ENCODE measurements around the gene TRIM59.

Gene TRIM59, protein sequence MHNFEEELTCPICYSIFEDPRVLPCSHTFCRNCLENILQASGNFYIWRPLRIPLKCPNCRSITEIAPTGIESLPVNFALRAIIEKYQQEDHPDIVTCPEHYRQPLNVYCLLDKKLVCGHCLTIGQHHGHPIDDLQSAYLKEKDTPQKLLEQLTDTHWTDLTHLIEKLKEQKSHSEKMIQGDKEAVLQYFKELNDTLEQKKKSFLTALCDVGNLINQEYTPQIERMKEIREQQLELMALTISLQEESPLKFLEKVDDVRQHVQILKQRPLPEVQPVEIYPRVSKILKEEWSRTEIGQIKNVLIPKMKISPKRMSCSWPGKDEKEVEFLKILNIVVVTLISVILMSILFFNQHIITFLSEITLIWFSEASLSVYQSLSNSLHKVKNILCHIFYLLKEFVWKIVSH

DNA sequence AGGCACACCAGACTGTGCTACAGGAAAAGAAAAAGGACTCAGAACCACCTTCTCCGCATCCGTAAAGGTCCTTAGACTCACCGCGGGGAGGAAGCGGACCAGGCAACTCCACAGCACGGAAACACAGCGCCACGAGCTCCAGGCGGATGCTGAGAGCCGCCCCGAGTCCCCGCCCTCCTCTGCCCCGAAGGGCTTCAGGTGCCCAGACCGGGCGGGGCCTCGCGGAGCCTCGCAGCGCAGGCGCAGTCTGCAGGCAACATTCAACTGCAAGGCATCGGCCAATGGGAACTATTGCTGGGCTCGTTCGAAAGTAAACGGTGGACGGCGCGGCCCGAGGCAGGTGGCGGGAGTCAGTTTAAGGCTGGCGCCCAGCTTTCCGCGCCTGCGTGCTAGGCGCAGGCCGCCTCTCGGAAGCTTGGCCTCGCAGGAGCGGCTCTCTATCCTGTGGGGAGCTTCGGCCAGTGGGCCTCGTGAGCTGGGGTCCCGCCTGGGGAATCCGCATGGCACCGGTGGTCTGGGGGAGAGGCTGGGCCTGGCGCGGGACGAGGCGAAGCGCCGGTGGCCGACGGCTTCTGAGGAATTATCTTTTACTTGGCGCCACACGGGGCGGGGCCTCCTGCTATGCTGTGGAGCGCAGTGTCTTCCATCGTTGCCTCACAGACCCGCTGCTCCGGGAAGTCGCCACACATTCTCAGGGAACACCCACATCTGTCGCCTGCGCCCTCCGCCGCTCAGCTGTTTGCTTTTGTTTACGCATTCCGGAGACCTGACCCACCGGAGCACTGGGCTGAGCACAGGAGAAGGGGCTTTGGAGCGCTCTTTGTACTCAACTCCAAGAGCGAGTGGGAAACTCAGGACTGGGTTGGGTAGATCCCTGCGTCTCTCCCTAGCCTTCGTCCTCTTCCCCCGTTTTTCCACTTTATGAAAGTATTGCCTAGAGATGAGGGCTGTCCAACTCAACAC lies at the start of gene TRIM59:
TSS of gene TRIM59 (minus strand) at position 151 of the 963 bp plus-strand sequence. CDS start 10,603 bp downstream, outside the sequence.
- DNase-seq (ENCODE audit: low spot score): peak; percentile 90

DNA sequence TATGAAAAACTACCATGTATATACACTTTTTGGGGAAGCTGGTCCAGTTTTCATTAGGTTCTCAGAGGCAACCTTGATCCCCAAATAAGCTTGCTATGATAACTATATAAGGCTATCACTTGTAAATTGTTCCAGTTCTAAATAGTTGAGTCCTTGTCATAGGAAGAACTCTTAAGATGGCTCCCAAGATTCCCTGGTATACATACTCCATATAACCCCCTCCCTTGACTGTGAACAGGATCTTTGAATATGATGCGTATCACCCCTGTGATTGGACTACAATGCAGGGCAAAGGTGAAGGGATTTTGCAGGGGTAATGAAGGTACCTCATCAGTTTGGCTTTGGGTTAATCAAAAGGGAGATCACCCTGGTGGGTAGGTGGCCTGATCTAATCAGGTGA lies 48.6 kb upstream of the TRIM59 start:
- no peak for DNase-seq (ENCODE audit: low spot score)

GRCh38 chr3:160490166-160490565 lies 40.6 kb upstream of the TRIM59 start:
- no peak for DNase-seq (ENCODE audit: low spot score)

DNA sequence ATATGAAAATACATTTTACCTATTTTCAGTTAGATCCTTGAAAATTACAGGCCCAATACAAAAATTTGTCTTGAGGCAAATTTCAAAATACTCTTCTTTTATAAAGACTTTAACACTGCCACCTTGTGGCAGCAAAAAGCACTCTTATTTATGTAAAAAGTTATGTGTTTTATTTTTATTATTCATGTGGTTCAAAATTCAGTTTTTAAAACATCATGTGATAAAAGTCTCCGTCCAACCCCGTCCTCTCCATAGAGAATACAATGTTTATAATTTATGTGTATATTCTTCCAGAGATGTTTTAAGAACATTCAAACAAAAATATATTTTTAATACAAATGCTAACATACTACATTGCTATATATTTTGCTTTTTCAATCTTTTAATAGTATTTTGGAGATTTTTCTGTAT lies 36.9 kb upstream of the TRIM59 start:
- no peak for DNase-seq (ENCODE audit: low spot score)

- DNase-seq (ENCODE audit: low spot score): no peak
These were observed 33.2 kb upstream of the TRIM59 start for GRCh38 chr3:160482796-160483195.

DNA sequence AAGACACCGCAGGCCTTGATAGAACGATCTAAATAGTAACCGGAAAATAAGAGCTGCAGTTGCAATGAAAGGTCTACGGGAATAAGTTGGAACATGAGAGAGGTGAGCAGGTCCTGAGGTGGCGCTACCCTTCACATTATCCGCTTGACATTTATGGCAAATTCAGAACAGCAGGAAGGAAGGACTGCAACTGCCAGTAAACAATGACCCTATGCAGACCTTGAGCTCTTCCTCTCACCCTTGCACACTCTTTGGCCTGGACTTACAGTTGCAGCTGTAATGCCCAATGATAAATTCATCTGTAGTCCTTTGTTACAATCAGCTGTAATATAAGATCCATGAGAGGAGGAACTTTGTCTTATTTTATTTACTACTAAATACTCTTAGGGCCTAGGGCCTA lies 32.3 kb upstream of the TRIM59 start:
- no peak for DNase-seq (ENCODE audit: low spot score)

GRCh38 chr3:160480931-160481330 lies 31.3 kb upstream of the TRIM59 start:
- no peak for DNase-seq (ENCODE audit: low spot score)

DNA sequence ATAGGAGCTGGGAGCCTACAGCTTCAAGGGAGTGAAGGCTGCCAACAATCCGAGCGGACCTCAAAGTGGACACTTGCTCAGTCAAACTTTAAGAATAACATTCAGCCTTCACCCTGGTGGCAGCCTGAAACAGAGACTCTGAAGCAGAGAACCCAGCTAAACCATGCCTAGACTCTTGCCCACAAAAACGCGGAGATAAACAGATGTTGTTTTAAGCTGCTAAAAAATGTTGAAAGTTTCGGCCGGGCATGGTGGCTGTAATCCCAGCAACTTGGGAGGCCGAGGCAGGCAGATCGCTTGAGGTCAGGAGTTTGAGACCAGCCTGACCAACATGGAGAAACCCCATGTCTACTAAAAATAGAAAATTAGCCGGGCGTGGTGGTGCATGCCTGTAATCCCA lies 29.8 kb upstream of the TRIM59 start:
- DNase-seq (ENCODE audit: low spot score): no peak

DNA sequence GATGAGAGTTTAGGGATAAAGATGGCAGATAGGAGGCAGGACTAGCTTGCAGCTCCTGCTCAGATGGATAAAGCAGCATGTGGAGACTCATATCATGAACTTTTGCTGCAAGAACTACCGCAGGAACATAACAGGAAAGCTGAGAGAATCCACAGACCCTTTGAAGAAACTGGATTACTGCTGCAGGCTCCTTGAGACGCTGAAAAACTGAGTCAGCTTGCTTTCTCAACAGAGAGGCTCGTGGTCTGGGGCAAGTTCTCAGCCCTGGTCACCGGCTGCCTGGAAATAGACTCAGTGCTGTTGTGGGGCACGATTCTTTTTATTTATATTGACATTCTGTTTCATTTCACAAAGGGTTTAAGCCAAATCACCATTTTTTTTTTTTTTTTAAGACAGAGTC lies 28.8 kb upstream of the TRIM59 start:
- DNase-seq (ENCODE audit: low spot score): no peak

- no peak for DNase-seq (ENCODE audit: low spot score)
These were observed 28.2 kb upstream of the TRIM59 start for GRCh38 chr3:160477750-160478149.

DNA sequence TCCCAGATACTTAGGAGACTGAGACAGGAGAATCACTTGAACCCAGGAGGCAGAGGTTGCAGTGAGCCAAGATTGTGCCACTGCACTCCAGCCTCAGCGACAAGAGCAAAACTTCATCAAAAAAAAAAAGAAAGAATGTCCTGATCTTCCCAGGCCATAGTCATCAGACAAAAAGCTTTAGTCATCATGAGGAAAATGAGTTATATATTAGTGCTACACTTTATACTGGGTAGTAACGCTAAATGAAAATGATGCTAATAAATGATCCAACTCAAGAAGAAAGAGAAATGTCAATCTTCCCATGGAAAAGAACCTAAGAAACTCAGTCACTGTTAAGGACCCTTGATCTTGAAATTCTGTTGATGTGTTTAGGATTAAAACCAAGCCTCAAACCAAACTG lies 26.3 kb upstream of the TRIM59 start:
- DNase-seq (ENCODE audit: low spot score): no peak

GRCh38 chr3:160475153-160475552 lies 25.6 kb upstream of the TRIM59 start:
- DNase-seq (ENCODE audit: low spot score): no peak

DNA sequence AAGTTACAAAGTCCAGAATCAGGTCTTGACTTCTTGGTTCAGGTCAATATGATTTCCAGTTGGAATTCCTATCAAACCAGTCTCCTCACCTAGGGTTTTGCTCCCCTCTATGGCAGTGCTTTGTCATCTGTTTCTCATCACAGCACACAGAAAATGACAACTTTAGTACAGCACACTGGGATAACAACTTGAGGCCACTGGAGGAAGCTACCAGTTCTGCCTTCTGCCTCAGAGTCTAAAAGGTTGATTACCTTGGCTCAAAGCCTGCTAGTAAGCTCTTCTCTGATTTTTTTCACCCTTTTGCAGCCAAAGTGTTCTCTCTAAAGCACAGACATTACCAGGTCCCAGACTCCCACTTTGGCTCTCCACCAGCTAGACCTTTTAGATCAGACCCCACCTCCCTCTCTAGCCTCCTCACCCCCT lies 24.8 kb upstream of the TRIM59 start:
- DNase-seq (ENCODE audit: low spot score): no peak

GRCh38 chr3:160473978-160474377 lies 24.4 kb upstream of the TRIM59 start:
- no peak for DNase-seq (ENCODE audit: low spot score)

- DNase-seq (ENCODE audit: low spot score): no peak
These were observed 23.6 kb upstream of the TRIM59 start for GRCh38 chr3:160473221-160473620.

GRCh38 chr3:160472344-160472743 lies 22.8 kb upstream of the TRIM59 start:
- no peak for DNase-seq (ENCODE audit: low spot score)

DNA sequence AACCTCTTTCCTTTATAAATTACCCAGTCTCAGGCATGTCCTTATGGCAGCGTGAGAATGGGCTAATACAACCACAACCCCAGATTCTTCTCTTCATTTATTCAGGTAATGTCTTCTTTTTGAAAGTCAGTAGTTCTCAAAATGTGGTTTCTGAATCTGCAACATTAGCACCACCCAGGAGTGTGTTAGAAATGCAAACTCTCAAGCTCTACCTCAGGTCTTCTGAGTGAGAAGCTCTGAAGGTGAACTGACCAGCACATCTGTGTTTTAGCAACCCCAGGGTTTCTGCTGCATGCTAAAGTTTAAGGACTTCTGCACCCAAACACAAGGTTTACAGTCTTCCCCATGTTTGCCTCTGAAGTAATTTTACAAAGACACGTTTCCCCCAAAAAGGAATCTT lies 22.3 kb upstream of the TRIM59 start:
- DNase-seq (ENCODE audit: low spot score): no peak

GRCh38 chr3:160470181-160470580 lies 20.6 kb upstream of the TRIM59 start:
- DNase-seq (ENCODE audit: low spot score): no peak

DNA sequence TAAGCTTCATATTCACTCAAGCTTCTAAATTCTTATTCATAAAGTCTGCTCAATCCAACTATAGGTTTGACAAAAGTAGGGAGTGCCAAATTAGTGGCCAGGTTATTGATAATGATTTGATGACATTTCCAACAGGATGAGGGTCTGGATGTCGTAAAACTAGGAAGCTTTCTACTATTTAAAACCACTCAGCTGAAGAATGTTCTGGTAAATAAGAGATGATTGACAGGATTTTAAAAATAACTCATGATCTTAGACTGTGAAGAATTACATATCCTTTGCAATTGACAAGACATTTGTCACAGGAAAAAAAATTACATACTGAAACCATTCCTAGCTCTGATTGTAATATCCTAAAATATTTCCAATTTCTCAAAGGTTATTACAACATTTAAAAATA lies 15.4 kb upstream of the TRIM59 start:
- DNase-seq (ENCODE audit: low spot score): no peak

GRCh38 chr3:160464321-160464720 lies 14.7 kb upstream of the TRIM59 start:
- no peak for DNase-seq (ENCODE audit: low spot score)

DNA sequence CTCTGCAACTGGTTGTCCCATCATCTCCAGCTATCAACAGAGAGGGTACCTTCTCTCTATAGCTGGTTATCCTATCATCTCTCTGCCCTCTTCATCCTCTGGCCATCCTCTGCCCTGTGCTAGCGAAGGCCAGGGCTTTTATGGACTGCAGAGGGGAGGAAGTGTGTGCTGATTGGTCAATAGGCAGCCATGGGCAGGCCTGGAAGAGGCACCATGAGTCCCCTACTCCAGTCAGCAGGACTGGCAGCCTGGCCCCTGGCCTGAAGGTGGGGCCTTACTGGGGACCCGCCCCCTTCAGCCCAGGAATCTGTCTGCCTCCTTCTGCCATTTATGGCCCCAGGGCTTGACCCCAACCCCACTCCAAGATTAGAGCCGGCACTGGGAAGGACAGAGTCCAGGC lies 10.4 kb upstream of the TRIM59 start:
- DNase-seq (ENCODE audit: low spot score): no peak

- no peak for DNase-seq (ENCODE audit: low spot score)
These were observed 9.9 kb upstream of the TRIM59 start for GRCh38 chr3:160459450-160459970.

- no peak for DNase-seq (ENCODE audit: low spot score)
These were observed 8.6 kb upstream of the TRIM59 start for GRCh38 chr3:160458151-160458550.
